HG03066 (cell line): ENCODE results near the gene VAPA.

ENCODE experiments used
- ATAC-seq: cut with Tn5 transposase; IDR thresholded peaks from one replicate; pipeline ENCODE4 v1.9.1; 2021; ENCODE audit warnings: low read depth; ENCODE audit not compliant: unreplicated experiment

VAPA gene

DNA sequence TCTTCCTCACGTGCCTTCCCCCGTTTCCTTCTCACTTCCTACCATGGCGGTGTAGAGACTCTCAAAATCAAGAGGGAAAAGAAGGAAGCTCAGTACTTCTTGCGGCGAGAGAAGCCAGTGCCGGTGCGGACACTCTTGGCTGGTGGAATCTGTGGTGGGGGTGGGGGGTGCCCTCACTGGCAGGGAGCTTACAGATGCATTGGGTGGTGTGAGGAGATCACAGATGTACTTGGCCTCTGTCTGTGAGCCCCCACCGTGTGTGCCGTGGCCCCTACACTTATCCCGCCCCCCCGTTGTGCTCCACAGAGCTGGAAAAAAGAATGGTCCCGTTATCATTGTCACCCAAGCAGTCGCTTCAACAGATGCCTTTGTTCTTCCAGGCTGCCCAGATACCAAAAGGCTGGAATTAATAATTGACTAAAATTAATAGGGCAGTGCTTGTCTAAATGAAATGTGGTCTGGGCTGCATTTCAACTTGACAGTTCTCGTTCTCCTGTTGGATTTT is 79.8 kb downstream of the VAPA start:
- ATAC-seq: no peak

DNA sequence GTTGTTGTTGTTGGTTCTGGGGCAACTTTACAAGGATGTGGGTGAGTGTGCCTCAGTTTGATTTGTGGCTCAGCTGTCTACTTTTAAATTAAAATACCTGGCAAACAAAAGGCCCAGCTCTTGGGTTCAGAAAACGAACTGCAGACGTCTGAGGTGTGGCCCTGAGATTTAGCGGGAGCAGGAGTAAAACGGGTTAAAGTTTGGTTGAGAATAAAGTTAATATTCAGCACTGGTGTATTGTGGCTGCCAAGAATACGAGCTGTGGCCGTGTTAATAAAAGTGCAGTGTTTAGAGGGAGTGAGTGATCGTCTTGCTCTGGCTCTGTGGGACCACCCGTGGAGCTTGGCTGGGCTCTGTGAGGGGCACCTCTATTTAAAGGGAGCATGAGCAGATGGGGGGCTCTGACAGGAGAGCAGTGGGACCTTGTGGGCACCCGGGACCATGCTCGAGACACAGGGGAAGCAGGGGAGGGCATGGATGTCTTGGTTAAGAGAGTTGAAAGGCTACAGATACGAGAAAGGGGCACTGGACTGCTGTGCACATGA is 80.3 kb downstream of the VAPA start:
- ATAC-seq: no peak

DNA sequence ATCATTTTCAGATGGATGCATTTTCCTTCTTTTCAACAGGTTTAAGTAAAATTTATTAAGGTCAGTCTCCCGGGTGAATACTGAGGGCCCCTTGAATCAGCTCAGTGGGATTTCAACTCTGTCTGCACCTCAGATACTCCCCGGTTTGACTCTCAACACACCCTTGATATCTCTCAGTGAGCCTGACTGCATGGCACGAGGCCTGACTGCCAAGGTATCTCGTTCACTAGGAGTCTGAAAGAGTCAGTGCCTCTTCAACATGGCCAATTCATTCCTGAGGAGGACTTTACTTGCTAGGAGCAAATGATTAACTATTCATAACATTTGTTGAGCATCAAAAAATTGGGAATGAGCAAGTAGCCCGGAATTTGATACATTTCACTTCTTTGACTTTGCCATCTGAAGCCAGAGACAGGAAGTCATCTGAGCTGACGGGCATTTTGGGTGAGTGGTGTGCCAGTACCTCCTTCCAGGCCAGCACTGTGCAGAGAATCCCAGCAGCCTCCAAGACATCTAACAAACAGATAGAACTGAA is 81.0 kb downstream of the VAPA start:
- ATAC-seq: no peak

DNA sequence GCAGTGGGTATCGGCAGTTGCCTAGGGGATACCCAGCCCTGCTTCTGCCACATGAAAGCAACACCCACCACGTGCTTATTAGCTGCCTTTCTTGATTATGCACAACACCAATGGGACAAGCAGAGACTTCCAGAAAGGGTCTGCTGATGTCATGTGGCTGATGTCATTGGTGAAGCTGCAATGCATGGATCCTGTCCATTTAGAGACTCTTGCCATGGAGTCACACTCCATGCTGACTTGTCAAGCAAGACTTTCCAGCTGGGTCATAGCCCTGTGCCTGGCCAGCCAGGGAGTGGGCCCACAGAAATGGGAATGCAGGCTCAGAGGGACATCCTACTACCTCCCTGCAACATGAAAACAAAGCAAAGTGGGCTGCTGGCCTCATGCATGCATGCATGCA is 81.8 kb downstream of the VAPA start:
- ATAC-seq: no peak

DNA sequence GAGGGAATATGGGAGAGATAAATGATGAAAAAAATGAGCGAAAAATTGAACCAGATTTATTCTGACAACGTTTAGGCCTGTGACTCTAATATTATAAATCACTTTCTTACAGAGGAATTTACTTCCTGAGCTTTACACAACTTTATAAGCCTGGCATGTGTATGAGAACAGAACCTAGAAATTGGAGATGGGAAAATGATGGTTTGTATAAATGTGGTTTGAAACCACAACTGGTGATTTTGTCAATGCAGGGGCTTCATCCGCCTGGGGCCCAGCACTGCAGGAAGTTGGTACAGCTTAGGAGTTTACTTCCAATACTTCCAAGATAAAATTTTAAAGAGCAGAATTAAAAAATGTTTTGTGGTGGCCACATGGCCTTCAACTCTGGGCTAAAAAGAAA is 82.3 kb downstream of the VAPA start:
- ATAC-seq: no peak

DNA sequence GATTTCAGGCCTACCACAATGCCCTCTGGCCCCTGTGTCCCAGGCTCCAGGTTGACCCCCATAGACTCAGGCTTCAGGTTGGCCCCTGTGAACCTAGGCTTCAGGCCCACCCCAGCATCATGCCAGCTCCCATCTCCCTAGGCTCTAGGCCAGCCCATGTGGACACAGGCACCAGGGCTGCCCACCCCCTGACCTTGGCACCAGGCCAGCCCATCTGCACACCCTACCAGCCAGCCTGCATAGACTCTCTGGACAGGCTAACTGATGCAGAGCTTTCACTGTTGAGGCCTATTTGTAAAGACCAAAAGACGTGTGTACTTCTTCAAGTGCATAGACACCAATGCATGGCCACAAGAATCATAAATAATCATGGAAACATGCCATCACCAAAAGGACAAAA is 83.9 kb downstream of the VAPA start:
- ATAC-seq: no peak

DNA sequence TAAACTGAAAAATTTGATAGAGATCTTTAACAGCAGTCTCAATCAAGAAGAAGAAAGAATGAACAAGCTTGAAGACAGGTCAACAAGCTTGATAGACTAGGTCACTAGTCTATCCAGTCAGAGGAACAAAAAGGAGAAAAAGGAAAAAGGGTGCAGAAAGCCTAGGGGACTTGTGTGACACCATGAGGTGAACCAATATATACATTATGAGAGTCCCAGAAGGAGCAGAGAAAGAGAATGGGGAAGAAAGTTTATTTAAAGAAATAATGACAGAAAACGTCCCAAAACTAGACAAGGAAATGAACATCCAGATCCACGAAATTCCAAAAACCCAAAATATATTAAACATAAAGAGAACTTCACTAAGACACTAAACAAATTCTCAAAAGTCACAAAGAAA is 84.5 kb downstream of the VAPA start:
- ATAC-seq: no peak

DNA sequence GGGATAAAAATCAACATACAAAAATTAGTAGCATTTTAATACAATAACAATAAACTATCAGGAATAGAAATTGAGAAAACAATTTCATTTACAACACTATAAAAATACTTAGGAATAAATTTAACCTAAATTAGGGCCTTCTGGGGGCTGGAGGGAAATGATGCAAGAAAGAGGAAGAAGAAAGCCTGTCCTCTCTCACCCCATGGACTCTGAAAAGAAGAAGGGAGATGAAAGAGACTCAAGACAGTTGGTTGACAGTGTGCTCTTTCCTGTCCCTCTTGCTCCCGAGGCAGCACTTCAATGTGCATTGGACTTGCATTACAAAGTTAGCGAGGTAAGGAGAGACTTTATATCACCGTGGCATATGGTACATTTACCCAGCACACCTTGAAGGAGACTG is 88.5 kb downstream of the VAPA start:
- ATAC-seq: no peak

DNA sequence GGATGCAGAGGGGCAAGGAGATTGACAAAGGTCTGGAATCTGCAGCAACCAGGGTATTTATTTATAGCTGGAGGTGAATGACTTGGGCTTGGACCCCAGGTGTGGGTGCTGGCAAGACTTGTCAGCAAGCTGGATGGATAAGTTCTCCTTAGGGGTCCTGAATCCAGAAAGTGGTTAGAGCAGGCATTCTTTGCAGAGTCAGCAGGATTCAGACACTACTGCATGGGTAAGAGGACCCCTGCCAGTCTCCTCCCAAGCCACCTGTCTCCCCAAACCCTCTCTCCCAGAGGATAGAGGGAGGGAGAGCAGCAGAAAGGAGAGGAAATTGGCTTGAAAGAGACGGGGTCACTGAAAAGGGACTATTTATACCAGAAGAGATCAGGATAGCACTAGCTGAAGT is 89.5 kb downstream of the VAPA start:
- no peak for ATAC-seq

DNA sequence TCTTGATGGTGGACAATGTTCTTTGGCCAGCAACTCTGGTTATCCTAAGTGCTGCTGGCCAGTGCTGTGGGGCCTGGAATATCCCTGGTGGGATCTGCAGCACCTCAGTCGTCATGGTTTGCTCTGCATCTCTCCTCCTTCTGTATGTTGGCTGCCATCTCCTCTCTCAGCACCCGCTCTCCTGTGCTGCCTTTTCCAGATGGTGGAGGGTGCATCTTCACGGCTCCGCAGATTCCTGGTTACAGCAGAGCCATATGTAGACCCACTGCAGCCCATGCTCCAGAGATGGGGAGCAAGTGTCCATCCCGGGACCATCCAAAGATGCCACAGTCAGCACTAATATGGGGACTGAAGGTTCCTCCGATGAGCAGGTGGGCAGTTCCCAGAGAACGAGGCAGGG is 90.0 kb downstream of the VAPA start:
- ATAC-seq: no peak

DNA sequence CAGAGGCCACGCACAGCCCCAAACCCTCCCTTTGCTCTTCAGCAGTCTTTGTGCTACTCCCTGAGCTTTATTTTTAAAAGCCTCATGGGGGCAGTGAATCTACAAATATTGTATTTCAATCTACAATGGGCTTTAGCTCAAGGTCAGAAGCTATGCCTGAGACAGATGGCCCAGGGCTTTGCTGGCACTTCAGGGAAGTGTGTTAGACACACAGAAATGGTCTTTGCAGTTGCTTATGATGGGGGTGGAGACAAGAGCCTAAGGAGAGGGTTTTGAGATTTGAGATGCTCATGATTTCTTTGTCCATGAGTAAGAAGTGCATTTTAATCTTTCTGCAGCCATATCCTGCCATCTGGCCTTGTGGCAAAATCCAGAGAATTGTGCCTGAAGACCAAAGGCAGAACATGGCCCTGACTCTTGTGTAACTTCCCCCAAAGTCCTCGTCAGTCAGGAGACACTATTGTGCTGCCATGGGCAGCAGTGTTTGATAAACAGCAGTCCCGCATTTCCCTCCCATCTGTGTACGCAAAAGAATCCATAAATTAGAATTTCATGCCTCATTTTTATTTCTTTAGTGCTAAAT is 92.6 kb downstream of the VAPA start:
- ATAC-seq: no peak

DNA sequence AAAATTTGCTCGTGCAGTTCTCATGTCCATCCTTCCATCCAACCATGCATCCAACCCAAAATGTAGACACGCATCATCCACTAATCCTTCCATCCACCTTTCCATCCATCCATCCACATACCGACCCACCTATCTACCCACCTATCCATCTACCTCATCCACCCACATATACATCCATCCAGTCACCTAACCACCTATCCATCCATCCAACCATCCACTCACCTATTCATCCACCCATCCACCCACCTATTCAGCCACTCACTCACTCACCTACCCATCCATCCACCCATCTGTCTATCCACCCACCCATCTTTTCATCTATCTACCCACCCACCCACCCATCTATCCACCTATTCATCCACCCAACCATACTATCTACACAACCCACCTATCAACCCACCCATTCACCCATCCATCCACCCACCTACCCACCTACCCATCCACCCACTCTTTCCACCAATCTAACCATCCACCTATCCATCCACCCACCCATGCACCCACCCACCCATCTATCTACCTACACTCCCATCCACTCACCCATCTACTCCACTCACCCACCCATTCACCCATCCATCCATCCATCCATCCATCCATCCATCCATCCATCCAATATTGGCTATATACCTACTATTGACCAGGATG is 94.3 kb downstream of the VAPA start:
- ATAC-seq: no peak
